ENCODE data around the gene AQP9. TPM values are rescaled to one million over a fixed set of nuclear protein-coding genes. Genes with fewer than 3 reads are reported as not detected.

AQP9 gene
- total and polyA plus RNA-seq, 2 of the 8 experiments (the other 6 are each of a cell fraction or from before 2014, with no cell fraction given): not detected

DNA sequence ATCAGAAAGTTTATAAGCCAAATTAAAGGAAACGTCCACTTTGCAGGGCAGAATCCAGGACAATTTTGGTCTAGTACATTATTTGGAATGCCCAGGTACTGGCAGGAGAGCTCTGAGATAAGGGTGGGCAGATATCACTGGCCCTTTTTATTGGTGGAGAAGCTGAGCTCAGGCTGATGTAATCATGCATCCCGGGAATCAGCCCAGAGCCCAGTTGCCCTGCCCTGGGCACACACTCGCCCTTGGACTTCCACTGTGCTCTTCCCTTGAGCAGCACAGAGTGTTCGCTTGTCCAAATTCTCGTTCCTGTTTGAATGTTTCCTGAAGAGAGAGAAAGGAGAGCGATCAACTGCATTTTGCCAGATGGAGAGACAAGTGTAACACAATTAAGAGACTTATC lies 3.7 kb downstream of the AQP9 start:
- Histone ChIP-seq H3K14ac (ENCODE audit: insufficient read length) (no peak overlapping the region), H3K56ac (replicated peaks; ENCODE audit: insufficient read length, low read depth, low read length) (no peak overlapping the region), H2AK5ac (ENCODE audit: low read depth, low read length) (no peak overlapping the region), H3K23me2 (ENCODE audit: low read depth, low read length) (no peaks in the 10 kb centered on the region), H2BK5ac (ENCODE audit: low read depth, low read length) (no peak overlapping the region), H3K27me3 (replicated peaks in 1 of 4; ENCODE audit: control insufficient read depth in 3 of 4, extremely low read depth in 1 of 4, insufficient read depth in 3 of 4, low read length in 3 of 4) (no peaks in the 10 kb centered on the region), H3K23ac (ENCODE audit: insufficient read length) (no peak overlapping the region), H3K27ac (ENCODE audit: low read depth, low read length) (no peak overlapping the region), H3K4ac (replicated peaks; ENCODE audit: insufficient read length, low read depth, low read length) (no peak overlapping the region), H3K79me2 (ENCODE audit: control insufficient read depth in 1 of 2, insufficient read depth in 2 of 2, low read length in 2 of 2) (no peaks in the 10 kb centered on the region), H4K8ac (ENCODE audit: extremely low read depth, insufficient read depth, low read length) (no peak overlapping the region), H3K9me3 (ENCODE audit: insufficient read depth in 2 of 2, low read depth in 1 of 2, low read length in 1 of 2) (no peaks in the 10 kb centered on the region), H3K36me3 (ENCODE audit: control insufficient read depth in 2 of 4, insufficient read depth in 4 of 4, low read length in 3 of 4) (no peaks in the 10 kb centered on the region), H3K9ac (replicated peaks in 1 of 4; ENCODE audit: extremely low read depth in 1 of 4, low read depth in 3 of 4, low read length in 3 of 4) (no peak overlapping the region), H3K4me2 (ENCODE audit: insufficient read depth in 1 of 2, low read depth in 2 of 2, low read length in 2 of 2) (no peak overlapping the region), H3K4me3 (ENCODE audit: extremely low read depth in 1 of 4, insufficient read depth in 2 of 4, low read depth in 3 of 4, low read length in 4 of 4) (no peak overlapping the region), H4K20me1 (replicated peaks in 1 of 2; ENCODE audit: control insufficient read depth in 1 of 2, insufficient read depth in 2 of 2, low read length in 2 of 2) (no peaks in the 10 kb centered on the region), H2BK20ac (ENCODE audit: low read length) (no peak overlapping the region), H2BK12ac (ENCODE audit: low read depth, low read length) (no peak overlapping the region), H2AFZ (ENCODE audit: low read length) (peak overlapping the region; percentile 51; the same call in 1 of the 2 replicates), H2BK120ac (replicated peaks; ENCODE audit: low read depth, low read length) (no peak overlapping the region), H4K5ac (ENCODE audit: insufficient read length, low read depth, low read length) (no peak overlapping the region), H3K18ac (ENCODE audit: extremely low read depth, low read length) (no peak overlapping the region), H4K91ac (replicated peaks; ENCODE audit: insufficient read length, low read length) (no peak overlapping the region), H3K4me1 (replicated peaks in 1 of 4; ENCODE audit: control insufficient read depth in 3 of 4, insufficient read depth in 4 of 4, low read length in 3 of 4) (peaks cover 0 to 2% (median 0%) of the 10 kb centered on the region in 4 experiments; a peak in 3 of 7 replicates), H2BK15ac (ENCODE audit: low read length) (no peak overlapping the region), H3K79me1 (ENCODE audit: low read depth, low read length) (no peaks in the 10 kb centered on the region)
- FAIRE-seq (no peak), DNase-seq (ENCODE audit: low read depth in 1 of 2, low spot score in 2 of 2) (no peak)
- ChIA-PET POLR2A (ENCODE audit: partially characterized antibody) (no interaction called here), CTCF (ENCODE audit: partially characterized antibody) (interaction anchor here (1.6 to 1.8 kb wide), 2 partner anchors 41 to 64 kb away, joined by 3 to 10 read pairs; no protein-coding TSS in a partner anchor)
- WGBS, 2 experiments (ENCODE audit: extremely low coverage in 1 of 2, insufficient coverage in 1 of 2, insufficient read length in 1 of 2, insufficient replicate concordance in 2 of 2, low coverage in 1 of 2, low lambda C conversion rate in 2 of 2, missing lambda C conversion rate in 1 of 2): 92% methylated on average over 6 of the region's 6 CpGs; no CpG with 5 or more reads in 1 of the 2 experiments
- TF ChIP-seq RAD21 (IDR thresholded peaks at IDR 0.05 in 1 of 2, conservative IDR thresholded peaks at IDR 0.05 in 1 of 2; ENCODE audit: low read depth in 2 of 2, low read length in 2 of 2): no peak
- TF ChIP-seq KDM5A (IDR thresholded peaks at IDR 0.05; ENCODE audit: low read length): no peak
